ENCODE measurements around the gene NHS. TPM values are rescaled to one million over a fixed set of nuclear protein-coding genes. Genes with fewer than 3 reads are reported as not detected.

NHS gene
- total and polyA plus RNA-seq, 11 donors, result 0.22 to 3.4 (median 1.1) TPM

DNA sequence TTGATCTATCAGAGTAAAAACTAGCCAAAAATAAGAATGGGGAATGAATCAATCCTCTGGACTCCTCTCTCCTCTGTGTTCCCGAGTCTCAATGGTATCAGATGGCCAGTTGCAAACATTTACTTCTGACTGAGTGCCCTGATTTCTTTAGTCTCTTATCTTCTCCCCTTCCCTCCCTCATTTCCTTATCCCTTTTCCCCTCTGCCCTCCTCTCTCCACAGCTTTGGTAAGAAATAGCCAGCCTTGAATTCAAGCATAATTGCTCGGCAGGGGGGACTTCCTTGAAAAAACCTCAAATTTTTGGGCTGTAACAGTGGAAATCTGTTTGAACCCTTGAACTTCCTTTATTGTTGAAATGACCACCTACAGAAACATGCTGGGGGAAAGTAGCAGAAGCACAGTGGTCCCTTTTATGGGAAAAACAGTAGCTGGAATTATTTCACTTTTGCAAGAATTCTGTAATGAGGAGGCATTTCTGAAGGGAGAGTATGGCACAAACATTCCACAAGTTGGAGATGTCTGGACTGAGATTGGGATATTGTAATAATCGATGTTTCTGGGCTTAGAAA is 40.3 kb downstream of the NHS start:
- no peaks in the 10 kb centered on the region for H3K36me3 ChIP-seq
- peaks cover 0 to 17% (median 0%) of the 10 kb centered on the region in 9 donors for H3K27me3 ChIP-seq
- H3K27ac ChIP-seq, result no peak overlapping the region
- WGBS, 4 donors, result 30 to 50% (median 32%) methylated on average over 3 of the region's 3 CpGs
- H3K4me1 ChIP-seq, result peaks cover 0 to 13% (median 0%) of the 10 kb centered on the region in 12 donors
- intact Hi-C loops (cut with DNase I), result no loop called here
- no peaks in the 10 kb centered on the region for H3K9me3 ChIP-seq
- H3K4me3 ChIP-seq, result no peak overlapping the region
- DNase-seq, result no peak
- ATAC-seq, result no peak
- TF ChIP-seq CTCF (IDR thresholded peaks at IDR 0.05) (no peak), POLR2A (IDR thresholded peaks at IDR 0.05) (no peak)

DNA sequence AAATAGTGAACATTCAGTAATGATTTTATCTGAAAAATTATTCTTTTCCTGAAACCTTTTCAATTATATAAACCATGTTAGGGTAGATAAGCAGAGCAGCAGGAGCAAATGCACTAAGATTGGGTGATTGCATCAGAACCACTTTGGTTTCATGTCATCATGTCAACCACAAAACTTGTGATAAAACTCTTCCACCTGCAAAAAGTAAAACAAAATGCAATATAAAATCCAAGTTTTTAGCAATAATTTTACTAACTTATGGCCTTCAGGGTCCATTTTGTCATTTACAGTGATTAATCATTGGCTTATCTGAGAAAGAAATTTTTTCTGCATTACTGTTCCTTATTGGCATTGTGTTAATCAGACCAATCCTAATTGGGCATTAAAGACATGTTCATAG is 42.4 kb downstream of the NHS start:
- ATAC-seq, result no peak
- no peak overlapping the region for H3K4me3 ChIP-seq
- H3K36me3 ChIP-seq, result no peaks in the 10 kb centered on the region
- DNase-seq, result no peak
- H3K27me3 ChIP-seq, result peaks cover 0 to 5% (median 0%) of the 10 kb centered on the region in 9 donors
- H3K4me1 ChIP-seq, result peaks cover 0 to 13% (median 0%) of the 10 kb centered on the region in 12 donors
- H3K9me3 ChIP-seq, result no peaks in the 10 kb centered on the region
- no peak overlapping the region for H3K27ac ChIP-seq
- TF ChIP-seq CTCF (IDR thresholded peaks at IDR 0.05) (no peak), POLR2A (IDR thresholded peaks at IDR 0.05) (no peak)
- intact Hi-C loops (cut with DNase I), result no loop called here

DNA sequence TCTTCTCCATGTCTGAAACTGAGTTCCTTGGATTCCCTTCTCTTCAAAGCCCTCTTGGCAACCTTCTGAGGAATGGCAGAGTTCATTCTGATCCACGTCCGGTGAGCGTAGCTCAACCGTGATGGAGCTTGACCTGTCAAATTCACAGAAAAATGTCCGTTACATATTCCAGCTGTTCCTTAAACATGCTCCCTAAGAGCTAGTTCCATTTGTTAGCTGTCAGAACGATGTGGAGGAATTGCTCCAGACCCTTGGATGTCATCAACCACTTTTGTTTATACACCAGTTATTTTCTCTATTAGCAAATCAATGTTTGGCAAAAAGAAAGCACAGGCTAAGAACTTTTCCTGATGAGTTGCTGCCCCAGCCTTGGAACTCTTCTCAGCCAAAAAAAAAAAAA is 50.1 kb downstream of the NHS start:
- Histone ChIP-seq H3K4me3 (no peak overlapping the region), H3K27me3 (no peaks in the 10 kb centered on the region), H3K4me1 (no peaks in the 10 kb centered on the region), H3K27ac (no peak overlapping the region), H3K36me3 (no peaks in the 10 kb centered on the region), H3K9me3 (no peaks in the 10 kb centered on the region)
- WGBS, 4 donors, result 52 to 67% (median 56%) methylated on average over 6 of the region's 6 CpGs
- ATAC-seq, result no peak
- intact Hi-C loops (cut with DNase I), result no loop called here
- TF ChIP-seq POLR2A (IDR thresholded peaks at IDR 0.05), result no peak
- no peak for TF ChIP-seq CTCF (IDR thresholded peaks at IDR 0.05)
- DNase-seq, result no peak

- no peak overlapping the region for H3K4me3 ChIP-seq
- TF ChIP-seq POLR2A (IDR thresholded peaks at IDR 0.05) (no peak), CTCF (IDR thresholded peaks at IDR 0.05) (no peak)
- ATAC-seq (no peak), DNase-seq (no peak)
- H3K36me3 ChIP-seq, result no peaks in the 10 kb centered on the region
- peaks cover 0 to 3% (median 0%) of the 10 kb centered on the region in 9 donors for H3K27me3 ChIP-seq
- no peaks in the 10 kb centered on the region for H3K9me3 ChIP-seq
- WGBS, 4 donors, result 17 to 67% (median 54%) methylated on average over 1 of the region's 1 CpG
- H3K4me1 ChIP-seq, result no peaks in the 10 kb centered on the region
- intact Hi-C loops (cut with DNase I), result no loop called here
- no peak overlapping the region for H3K27ac ChIP-seq
Observed at GRCh38 chrX:17425551-17425950, 50.6 kb downstream of the NHS start.
